Fibroblast of lung (primary cell): ENCODE results near the gene MAPKAP1.

Source experiments
- CTCF ChIP-seq, 2 donors: IDR thresholded peaks in 1 of 2; conservative IDR thresholded peaks in 1 of 2; 1 replicate in 1 of 2; 2 replicates in 1 of 2; pipeline ENCODE4 v1.5.1; 2011 to 2012; ENCODE audit warnings: low read length in 2 of 2, control low read depth in 1 of 2, inconsistent platforms in 1 of 2, low read depth in 1 of 2, mild to moderate bottlenecking in 1 of 2
- EZH2 ChIP-seq: IDR thresholded peaks from 2 replicates; pipeline ENCODE4 v1.5.1; 2012; ENCODE audit warnings: low read length, control low read depth, mild to moderate bottlenecking; ENCODE audit errors: missing control alignments

GRCh38 chr9:125663127-125663526, 43.9 kb downstream of the MAPKAP1 start:
- TF ChIP-seq EZH2: no peak
- TF ChIP-seq CTCF (conservative IDR thresholded peaks at IDR 0.05 in 1 of 2, IDR thresholded peaks at IDR 0.05 in 1 of 2; ENCODE audit: low read depth in 1 of 2, low read length in 2 of 2): no peak
